DMS53 treated with DMSO at 0.1 percent for 48 hours (cell line): ENCODE measurements around the gene CD209.
A peak's percentile ranks its signal among the peaks of the same experiment; 100 is the strongest.
"Not testable (repeated sequence)": the region's sequence is repeated elsewhere in the genome, so short reads cannot be mapped to it uniquely, and the experiment has no call there.

Source experiments
- DNase-seq: peaks from one replicate; lab custom pipeline; 2025; ENCODE audit not compliant: unreplicated experiment; lab: John Stamatoyannopoulos, UW

The CD209 gene

DNA sequence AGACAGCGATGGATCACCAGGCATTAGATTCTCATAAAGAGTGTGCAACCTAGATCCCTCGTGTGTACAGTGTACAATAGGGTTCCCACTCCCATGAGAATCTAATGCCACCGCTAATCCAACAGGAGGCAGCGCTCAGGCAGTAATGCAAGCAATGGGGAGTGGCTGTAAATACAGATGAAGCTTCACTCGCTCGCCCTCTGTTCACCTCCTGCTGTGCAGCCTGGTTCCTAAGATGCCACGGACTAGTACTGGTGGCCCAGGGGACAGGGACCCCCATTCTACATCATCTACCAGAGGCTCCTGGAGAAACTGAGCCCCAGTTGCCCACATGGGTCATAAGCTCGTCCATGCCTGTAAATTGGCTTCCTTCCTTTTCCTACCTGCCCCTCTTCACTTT, 23.7 kb upstream of the CD209 start:
- DNase-seq = no peak

DNA sequence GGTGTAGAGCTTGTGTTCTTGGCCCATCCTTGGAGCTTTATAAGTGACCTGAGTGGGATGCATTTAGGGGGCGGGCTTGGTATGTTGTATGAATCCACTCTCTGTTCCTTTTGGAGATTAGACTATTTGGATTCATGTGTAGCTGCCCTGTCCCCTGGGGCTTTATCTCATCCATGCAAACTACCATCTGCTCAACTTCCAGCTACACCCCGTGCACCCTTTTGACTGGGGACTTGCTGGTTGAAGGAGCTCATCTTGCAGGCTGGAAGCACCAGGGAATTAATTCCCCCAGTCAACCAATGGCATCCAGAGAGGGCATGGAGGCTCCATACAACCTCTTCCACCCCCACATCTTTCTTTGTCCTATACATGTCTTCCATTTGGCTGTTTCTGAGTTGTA, 21.8 kb upstream of the CD209 start:
- DNase-seq = no peak

DNA sequence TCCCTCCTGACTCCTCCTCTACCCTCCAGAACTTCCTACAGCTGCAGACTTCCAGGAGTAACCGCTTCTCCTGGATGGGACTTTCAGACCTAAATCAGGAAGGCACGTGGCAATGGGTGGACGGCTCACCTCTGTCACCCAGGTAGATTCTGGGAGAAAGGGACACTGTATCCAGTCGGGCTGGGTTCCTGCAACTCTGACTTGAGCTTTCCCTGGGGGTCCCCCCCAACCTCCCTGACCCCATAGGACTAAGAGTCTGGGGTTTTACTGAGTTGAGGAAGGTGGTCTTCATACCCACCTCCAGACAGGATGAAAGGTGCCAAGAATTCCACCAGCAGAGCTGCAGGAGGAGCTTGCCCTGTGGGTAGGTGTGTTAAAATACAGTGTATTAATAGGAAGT, 20.2 kb upstream of the CD209 start:
- DNase-seq = no peak

- no peak for DNase-seq
These were observed 19.2 kb upstream of the CD209 start for GRCh38 chr19:7766535-7766934.

- not testable (repeated sequence) for DNase-seq
These were observed 17.7 kb upstream of the CD209 start for GRCh38 chr19:7765043-7765442.

GRCh38 chr19:7764157-7764556, 16.8 kb upstream of the CD209 start:
- DNase-seq = not testable (repeated sequence)

DNA sequence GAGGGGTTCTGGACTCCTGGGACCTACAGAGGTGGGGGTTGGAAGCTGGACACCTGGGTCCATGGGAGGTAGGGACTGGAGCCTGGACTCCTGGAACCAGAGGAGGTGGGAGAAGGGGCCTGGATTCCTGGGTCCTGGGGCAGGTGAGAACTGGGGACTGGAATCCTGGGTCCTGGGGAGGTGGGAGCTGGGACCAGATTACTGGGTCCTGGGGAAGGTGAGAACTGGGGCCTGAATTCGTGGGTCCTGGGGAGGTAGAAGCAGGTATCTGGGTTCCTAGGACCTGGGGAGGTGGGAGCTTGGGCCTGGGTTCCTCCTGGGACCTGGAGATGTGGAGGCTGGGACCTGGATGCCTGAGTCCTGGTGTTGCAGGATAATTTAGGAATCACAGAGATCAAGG, 16.4 kb upstream of the CD209 start:
- DNase-seq = no peak

GRCh38 chr19:7762719-7763293, 15.5 kb upstream of the CD209 start, which contains the start of gene CLEC4M:
Gene CLEC4M, plus strand, starts transcription at chr19:7763243. Its CDS starts 24 bp downstream, at chr19:7763267.
- DNase-seq = no peak

GRCh38 chr19:7759156-7759555, 11.8 kb upstream of the CD209 start:
- no peak for DNase-seq

GRCh38 chr19:7757358-7757757, 10.0 kb upstream of the CD209 start:
- DNase-seq = no peak

- no peak for DNase-seq
These were observed 8.9 kb upstream of the CD209 start for GRCh38 chr19:7756258-7756657.

DNA sequence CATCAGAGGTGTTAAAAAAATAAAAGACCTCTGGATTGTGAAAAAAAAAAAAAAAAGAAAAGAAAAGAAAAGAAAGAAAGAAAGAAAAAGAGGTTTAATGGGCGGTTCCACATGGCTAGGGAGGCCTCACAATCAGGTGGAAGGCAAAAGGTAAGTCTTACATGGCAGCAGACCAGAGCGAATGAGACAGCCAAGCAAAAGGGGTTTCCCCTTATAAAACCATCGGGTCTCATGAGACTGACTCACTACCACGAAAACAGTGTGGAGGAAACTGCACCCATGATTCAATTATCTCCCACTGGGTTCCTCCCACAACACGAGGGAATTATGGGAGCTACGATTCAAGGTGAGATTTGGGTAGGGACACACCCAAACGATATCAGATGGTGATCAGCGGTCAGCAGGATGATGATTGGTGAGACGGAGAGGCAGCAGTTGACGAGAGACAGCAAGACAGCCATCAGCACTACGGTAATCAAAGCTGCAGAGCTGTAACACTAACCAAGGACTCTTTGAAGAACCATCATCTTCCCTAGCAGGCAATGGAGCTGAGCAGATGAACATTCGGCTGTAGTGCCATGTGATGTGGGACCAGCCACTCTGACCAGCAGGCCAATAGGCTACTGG, 3.9 kb upstream of the CD209 start:
- no peak for DNase-seq

- DNase-seq = peak; percentile 7
These were observed 1.4 kb upstream of the CD209 start for GRCh38 chr19:7748756-7749155.

GRCh38 chr19:7748171-7748570, 837 bp upstream of the CD209 start:
- no peak for DNase-seq

DNA sequence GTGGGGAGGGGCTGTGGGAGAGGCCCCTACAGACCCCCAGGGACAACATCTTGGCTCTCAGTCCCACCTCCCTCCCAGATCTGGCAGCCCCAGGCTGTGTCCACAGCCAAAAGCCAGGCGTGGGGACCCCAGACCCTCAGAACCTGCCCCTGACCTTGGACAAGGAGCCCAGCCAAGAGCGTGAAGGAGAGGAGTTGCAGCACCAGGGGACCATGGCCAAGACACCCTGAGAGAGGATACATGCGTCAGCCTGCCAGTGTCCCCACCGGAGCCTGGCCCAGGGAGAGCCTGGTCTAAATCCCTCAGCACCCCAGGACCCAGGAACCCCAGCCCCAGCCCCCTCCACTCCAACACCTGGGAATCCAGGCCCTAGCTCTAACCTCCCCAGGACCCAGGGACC, 1.0 kb downstream of the CD209 start:
- not testable (repeated sequence) for DNase-seq

GRCh38 chr19:7744871-7745650, 2.3 kb downstream of the CD209 start:
- DNase-seq = no peak

- DNase-seq = no peak
These were observed 3.0 kb downstream of the CD209 start for GRCh38 chr19:7744199-7744786.

GRCh38 chr19:7743425-7743841, 3.9 kb downstream of the CD209 start:
- no peak for DNase-seq

GRCh38 chr19:7742991-7743390, 4.3 kb downstream of the CD209 start:
- DNase-seq = no peak

GRCh38 chr19:7742575-7742974, 4.8 kb downstream of the CD209 start:
- no peak for DNase-seq

- no peak for DNase-seq
These were observed 6.7 kb downstream of the CD209 start for GRCh38 chr19:7740682-7741054.
